GM20000 (cell line): ENCODE measurements around the gene SLC8A1.

Source experiments
- DNase-seq: peaks from one replicate; pipeline ENCODE4 v3.0.0; 2012; ENCODE audit warnings: low spot score
- CTCF ChIP-seq: IDR thresholded peaks from 2 replicates; pipeline ENCODE4 v1.5.1; 2012; ENCODE audit warnings: mild to moderate bottlenecking, control low read depth; ENCODE audit errors: extremely low read depth, missing control alignments

Gene SLC8A1

GRCh38 chr2:40420478-40420877 is 31.4 kb downstream of the SLC8A1 start:
- DNase-seq, result no peak
- no peak for TF ChIP-seq CTCF

- no peak for TF ChIP-seq CTCF
- no peak for DNase-seq
Measured at GRCh38 chr2:40419364-40419762, 32.5 kb downstream of the SLC8A1 start.

GRCh38 chr2:40418614-40419363 is 33.1 kb downstream of the SLC8A1 start:
- DNase-seq, result no peak
- no peak for TF ChIP-seq CTCF

GRCh38 chr2:40416486-40416885 is 35.4 kb downstream of the SLC8A1 start:
- no peak for DNase-seq
- TF ChIP-seq CTCF, result no peak

- TF ChIP-seq CTCF, result no peak
- DNase-seq, result no peak
Measured at GRCh38 chr2:40415391-40415790, 36.5 kb downstream of the SLC8A1 start.

- no peak for DNase-seq
- TF ChIP-seq CTCF, result no peak
Measured at GRCh38 chr2:40412456-40412855, 39.4 kb downstream of the SLC8A1 start.

- no peak for DNase-seq
- no peak for TF ChIP-seq CTCF
Measured at GRCh38 chr2:40410695-40411094, 41.2 kb downstream of the SLC8A1 start.
